ENCODE data around the gene CLDN34.

The CLDN34 gene

GRCh38 chrX:9966775-9967408 is at the start of gene CLDN34:
TSS of gene CLDN34 (plus strand) at chrX:9967358. CDS start at chrX:9967358, 0 bp downstream.
- DNase-seq (ENCODE audit: low spot score), result no peak

GRCh38 chrX:9917861-9918260 is 49.3 kb upstream of the CLDN34 start:
- DNase-seq (ENCODE audit: low spot score), result no peak

- DNase-seq (ENCODE audit: low spot score), result no peak
Measured at GRCh38 chrX:9919632-9920172, 47.5 kb upstream of the CLDN34 start.

GRCh38 chrX:9921407-9921806 is 45.8 kb upstream of the CLDN34 start:
- no peak for DNase-seq (ENCODE audit: low spot score)

- no peak for DNase-seq (ENCODE audit: low spot score)
Measured at GRCh38 chrX:9923357-9923756, 43.8 kb upstream of the CLDN34 start.

- no peak for DNase-seq (ENCODE audit: low spot score)
Measured at GRCh38 chrX:9926002-9926401, 41.2 kb upstream of the CLDN34 start.

- DNase-seq (ENCODE audit: low spot score), result no peak
Measured at GRCh38 chrX:9927698-9928482, 39.3 kb upstream of the CLDN34 start.

- no peak for DNase-seq (ENCODE audit: low spot score)
Measured at GRCh38 chrX:9935436-9935835, 31.7 kb upstream of the CLDN34 start.

GRCh38 chrX:9937761-9938160 is 29.4 kb upstream of the CLDN34 start:
- no peak for DNase-seq (ENCODE audit: low spot score)

GRCh38 chrX:9938516-9938915 is 28.6 kb upstream of the CLDN34 start:
- DNase-seq (ENCODE audit: low spot score), result no peak

GRCh38 chrX:9940421-9940820 is 26.7 kb upstream of the CLDN34 start:
- no peak for DNase-seq (ENCODE audit: low spot score)

GRCh38 chrX:9942086-9942485 is 25.1 kb upstream of the CLDN34 start:
- no peak for DNase-seq (ENCODE audit: low spot score)

GRCh38 chrX:9943420-9943819 is 23.7 kb upstream of the CLDN34 start:
- DNase-seq (ENCODE audit: low spot score), result no peak

- DNase-seq (ENCODE audit: low spot score), result no peak
Measured at GRCh38 chrX:9947131-9947794, 19.9 kb upstream of the CLDN34 start.

- no peak for DNase-seq (ENCODE audit: low spot score)
Measured at GRCh38 chrX:9948406-9948805, 18.8 kb upstream of the CLDN34 start.

GRCh38 chrX:9952300-9952699 is 14.9 kb upstream of the CLDN34 start:
- DNase-seq (ENCODE audit: low spot score), result no peak

GRCh38 chrX:9953396-9953795 is 13.8 kb upstream of the CLDN34 start:
- DNase-seq (ENCODE audit: low spot score), result no peak

GRCh38 chrX:9955506-9955905 is 11.7 kb upstream of the CLDN34 start:
- no peak for DNase-seq (ENCODE audit: low spot score)

- DNase-seq (ENCODE audit: low spot score), result no peak
Measured at GRCh38 chrX:9957743-9958142, 9.4 kb upstream of the CLDN34 start.

GRCh38 chrX:9958183-9958582 is 9.0 kb upstream of the CLDN34 start:
- no peak for DNase-seq (ENCODE audit: low spot score)

- no peak for DNase-seq (ENCODE audit: low spot score)
Measured at GRCh38 chrX:9961750-9962149, 5.4 kb upstream of the CLDN34 start.

- no peak for DNase-seq (ENCODE audit: low spot score)
Measured at GRCh38 chrX:9977635-9978034, 10.5 kb downstream of the CLDN34 start.

- DNase-seq (ENCODE audit: low spot score), result no peak
Measured at GRCh38 chrX:9980401-9980800, 13.2 kb downstream of the CLDN34 start.

Measured in D341Med (cell line).